IMR-90 (cell line): ENCODE results near the gene PRKACB.

Source experiments
- BHLHE40 ChIP-seq: fragments of 150-350 bp; IDR thresholded peaks from 2 replicates; pipeline ENCODE4 v1.6.1; 2016; ENCODE audit warnings: mild to moderate bottlenecking, low read depth, low read length
- CEBPB ChIP-seq: IDR thresholded peaks from 2 replicates; pipeline ENCODE4 v1.6.1; 2012; ENCODE audit warnings: low read depth, low read length, improper control_type of control experiment
- CTCF ChIP-seq: conservative IDR thresholded peaks from 2 replicates; pipeline ENCODE4 v1.5.1; 2012; ENCODE audit warnings: mild to moderate bottlenecking, low read depth, low read length, improper control_type of control experiment
- ELK1 ChIP-seq: fragments of 150-350 bp; IDR thresholded peaks from 2 replicates; pipeline ENCODE4 v1.6.1; 2016; ENCODE audit warnings: low read depth, mild to moderate bottlenecking, low read length, moderate library complexity, borderline replicate concordance
- MAZ ChIP-seq: IDR thresholded peaks from 2 replicates; pipeline ENCODE4 v1.6.1; 2012; ENCODE audit warnings: low read depth, mild to moderate bottlenecking, low read length, improper control_type of control experiment, moderate library complexity, borderline replicate concordance
- POLR2A ChIP-seq: IDR thresholded peaks from 2 replicates; pipeline ENCODE4 v1.6.1; 2012; ENCODE audit warnings: mild to moderate bottlenecking, low read depth, low read length
- RAD21 ChIP-seq: IDR thresholded peaks from 2 replicates; pipeline ENCODE4 v1.6.1; 2012; ENCODE audit warnings: low read length, improper control_type of control experiment
- RCOR1 ChIP-seq: IDR thresholded peaks from 2 replicates; pipeline ENCODE4 v1.6.1; 2012; ENCODE audit warnings: mild to moderate bottlenecking, low read length, improper control_type of control experiment; ENCODE audit not compliant: insufficient replicate concordance
- RFX5 ChIP-seq: IDR thresholded peaks from 2 replicates; pipeline ENCODE4 v1.8.0; 2012; ENCODE audit warnings: low read depth, mild to moderate bottlenecking, low read length, moderate library complexity
- USF2 ChIP-seq: fragments of 150-350 bp; IDR thresholded peaks from 2 replicates; pipeline ENCODE4 v1.6.1; 2017; ENCODE audit warnings: mild to moderate bottlenecking, antibody characterized with exemption, low read length, low read depth

- TF ChIP-seq CTCF (no peak), RCOR1 (no peak), USF2 (no peak), ELK1 (no peak), CEBPB (no peak), BHLHE40 (no peak), RAD21 (no peak), POLR2A (no peak), MAZ (no peak), RFX5 (no peak)
Measured at GRCh38 chr1:84260852-84261518, 116.9 kb downstream of the PRKACB start.
